GM13976 (cell line): ENCODE results near the gene BCORL1.

ENCODE experiments used
- DNase-seq: peaks from one replicate; pipeline ENCODE4 v3.0.0; 2012; ENCODE audit warnings: low spot score
- in situ Hi-C: fragments of 300-500 bp; cut with MboI; formaldehyde crosslinking; loops from one replicate; pipeline ENCODE4 v1.12.0; 2022; ENCODE audit warnings: low sequenced_read_pairs, mixed read lengths, inconsistent platforms; ENCODE audit not compliant: unreplicated experiment
- TF ChIP-seq, protein P1 (sequence below): IDR thresholded peaks from 2 replicates; pipeline ENCODE4 v1.5.1; 2012; ENCODE audit warnings: borderline replicate concordance, mild to moderate bottlenecking; ENCODE audit not compliant: insufficient read depth; ENCODE audit errors: extremely low read depth, missing control alignments, control extremely low read depth

BCORL1 gene

DNA sequence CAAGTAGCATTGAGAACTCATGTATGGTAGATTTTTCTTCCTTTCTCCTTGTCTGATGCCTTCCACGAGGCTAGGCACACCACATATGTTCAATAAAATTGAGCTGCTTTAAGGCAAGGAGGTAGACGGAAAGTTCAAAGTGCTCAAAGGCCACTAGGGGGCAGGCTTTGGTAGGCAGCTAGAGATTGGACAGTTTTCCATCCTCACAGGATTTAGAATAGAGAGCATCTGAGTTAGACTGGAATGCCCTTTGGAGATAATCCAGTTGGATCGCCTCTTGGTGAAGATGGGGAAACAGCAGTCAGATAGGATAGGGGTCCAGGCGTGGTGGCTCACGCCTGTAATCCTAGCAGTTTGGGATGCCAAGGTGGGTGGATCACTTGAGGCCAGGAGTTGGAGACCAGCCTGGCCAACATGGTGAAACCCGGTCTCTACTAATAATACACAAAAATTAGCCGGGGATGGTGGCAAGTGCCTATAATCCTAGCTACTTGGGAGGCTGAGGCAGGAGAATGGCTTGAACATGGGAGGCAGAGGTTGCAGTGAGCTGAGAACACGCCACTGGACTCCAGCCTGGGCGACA, 97.5 kb downstream of the BCORL1 start:
- TF ChIP-seq, protein P1, sequence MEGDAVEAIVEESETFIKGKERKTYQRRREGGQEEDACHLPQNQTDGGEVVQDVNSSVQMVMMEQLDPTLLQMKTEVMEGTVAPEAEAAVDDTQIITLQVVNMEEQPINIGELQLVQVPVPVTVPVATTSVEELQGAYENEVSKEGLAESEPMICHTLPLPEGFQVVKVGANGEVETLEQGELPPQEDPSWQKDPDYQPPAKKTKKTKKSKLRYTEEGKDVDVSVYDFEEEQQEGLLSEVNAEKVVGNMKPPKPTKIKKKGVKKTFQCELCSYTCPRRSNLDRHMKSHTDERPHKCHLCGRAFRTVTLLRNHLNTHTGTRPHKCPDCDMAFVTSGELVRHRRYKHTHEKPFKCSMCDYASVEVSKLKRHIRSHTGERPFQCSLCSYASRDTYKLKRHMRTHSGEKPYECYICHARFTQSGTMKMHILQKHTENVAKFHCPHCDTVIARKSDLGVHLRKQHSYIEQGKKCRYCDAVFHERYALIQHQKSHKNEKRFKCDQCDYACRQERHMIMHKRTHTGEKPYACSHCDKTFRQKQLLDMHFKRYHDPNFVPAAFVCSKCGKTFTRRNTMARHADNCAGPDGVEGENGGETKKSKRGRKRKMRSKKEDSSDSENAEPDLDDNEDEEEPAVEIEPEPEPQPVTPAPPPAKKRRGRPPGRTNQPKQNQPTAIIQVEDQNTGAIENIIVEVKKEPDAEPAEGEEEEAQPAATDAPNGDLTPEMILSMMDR = peak; percentile 56
- peak; percentile 63 for DNase-seq
- in situ Hi-C loops = loop anchor here (10.0 kb wide), 1 partner anchor 115 kb away; no protein-coding TSS in a partner anchor

DNA sequence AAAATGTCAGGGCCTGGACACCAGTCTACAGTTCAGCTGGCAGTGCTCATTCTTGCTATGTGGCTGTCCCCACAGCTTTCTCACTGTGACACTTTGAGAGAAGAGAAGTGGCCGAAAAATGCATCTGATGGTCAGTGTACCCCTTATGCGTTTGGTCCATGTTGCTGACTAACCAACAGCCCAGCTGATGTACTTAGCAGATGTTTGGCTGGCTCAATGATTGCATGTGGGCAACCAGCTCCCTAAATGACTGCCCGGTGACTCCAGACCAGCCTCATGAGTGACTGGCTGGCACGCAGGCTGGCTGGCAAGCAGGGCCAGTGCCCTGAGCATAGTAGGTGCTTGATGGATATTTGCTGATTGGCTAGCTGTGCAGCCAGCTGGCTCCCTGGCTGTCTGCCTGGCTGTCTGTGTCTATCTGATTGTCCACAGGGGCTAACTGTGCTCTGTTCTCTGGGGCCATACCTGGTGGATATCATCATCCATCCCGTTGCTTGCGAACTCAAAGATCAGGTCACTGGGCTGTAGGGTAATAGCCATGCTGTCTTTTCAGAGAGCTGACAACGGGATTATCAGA, 98.4 kb downstream of the BCORL1 start:
- in situ Hi-C loops = no loop called here
- DNase-seq = no peak
- TF ChIP-seq, protein P1 = no peak

GRCh38 chrX:130081421-130082045, 99.1 kb downstream of the BCORL1 start:
- in situ Hi-C loops = no loop called here
- TF ChIP-seq, protein P1 = no peak
- DNase-seq = no peak

GRCh38 chrX:130082244-130083106, 100.0 kb downstream of the BCORL1 start:
- in situ Hi-C loops = no loop called here
- DNase-seq = peak; percentile 77
- TF ChIP-seq, protein P1 = peak; percentile 19

GRCh38 chrX:130083107-130083490, 100.7 kb downstream of the BCORL1 start:
- TF ChIP-seq, protein P1 = no peak
- DNase-seq = no peak
- in situ Hi-C loops = no loop called here

- in situ Hi-C loops = no loop called here
- DNase-seq = peak; percentile 65
- TF ChIP-seq, protein P1 = no peak
These were observed 101.4 kb downstream of the BCORL1 start for GRCh38 chrX:130083656-130084382.
